Cerebellar nuclear complex (tissue), 1 donor: Measurements from ENCODE around the gene DLX3.

Experiments
- DNase-seq, 2 experiments: peaks; one replicate each; lab custom pipeline; 2025; lab: John Stamatoyannopoulos, UW

Gene DLX3

GRCh38 chr17:49992191-49992932 lies 2.7 kb downstream of the DLX3 start:
- no peak for DNase-seq

DNA sequence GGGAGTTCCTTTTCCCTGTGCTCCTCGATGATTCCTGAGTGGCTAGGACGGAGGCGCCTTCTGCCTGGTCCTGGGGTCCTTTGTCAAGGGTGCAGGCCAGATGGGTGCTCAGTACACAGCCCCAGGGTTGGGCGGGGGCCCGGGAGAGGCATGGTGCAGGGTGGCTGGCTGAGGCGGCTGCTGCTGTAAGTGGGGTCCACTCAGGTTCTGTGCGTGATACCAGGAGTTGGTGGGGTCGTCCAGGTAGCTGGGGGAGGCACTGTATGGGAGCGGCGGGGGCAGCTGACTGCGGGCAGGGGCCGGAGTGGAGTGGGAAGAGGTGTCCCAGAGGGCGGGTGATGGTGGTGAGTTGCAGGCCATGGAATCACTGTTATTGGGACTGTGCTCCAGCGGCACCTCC lies 3.6 kb downstream of the DLX3 start:
- no peak for DNase-seq

DNA sequence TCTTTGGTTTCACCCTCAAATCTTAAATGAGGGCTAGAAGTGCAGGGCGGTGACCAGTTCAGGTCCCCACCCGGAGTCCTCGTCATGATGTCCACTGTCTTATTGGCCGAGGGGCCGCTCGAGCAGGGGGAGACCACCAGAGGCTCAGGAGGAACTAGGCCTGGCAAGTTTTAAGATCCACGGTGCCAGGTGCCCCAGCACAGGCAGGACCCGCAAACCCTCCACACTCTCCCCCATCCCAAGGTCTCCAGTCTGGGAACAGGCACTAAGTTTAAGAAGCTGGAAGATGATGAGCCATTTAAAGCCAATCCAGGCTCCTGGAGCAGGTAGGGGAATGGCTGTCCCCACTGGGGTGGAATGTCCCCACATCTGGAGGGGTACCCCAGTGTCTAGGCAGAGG lies 4.1 kb downstream of the DLX3 start:
- no peak for DNase-seq

DNA sequence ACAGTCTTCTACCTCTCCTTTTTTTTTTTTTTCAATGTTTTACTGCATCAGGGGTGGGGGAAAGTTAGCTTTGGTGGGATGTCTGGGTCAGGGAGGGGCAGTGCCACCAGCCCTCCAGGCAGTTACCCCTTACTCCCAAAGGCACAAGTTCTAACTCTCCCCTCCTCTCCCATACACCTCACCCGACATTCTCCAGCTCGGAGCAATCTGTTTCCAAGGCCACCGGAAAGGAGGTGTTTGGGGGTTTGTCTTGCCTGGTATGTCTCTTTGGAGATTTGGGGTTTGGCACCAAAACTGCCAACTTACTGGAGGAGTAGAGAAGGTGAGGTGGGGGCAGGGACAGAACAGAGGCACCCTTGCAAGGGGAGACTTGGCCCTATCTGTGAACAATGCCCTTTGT lies 4.7 kb downstream of the DLX3 start:
- DNase-seq, result no peak

- no peak for DNase-seq
Measured at GRCh38 chr17:49989518-49989880, 5.5 kb downstream of the DLX3 start.

- DNase-seq, result no peak
Measured at GRCh38 chr17:49987681-49988441, 7.2 kb downstream of the DLX3 start.

DNA sequence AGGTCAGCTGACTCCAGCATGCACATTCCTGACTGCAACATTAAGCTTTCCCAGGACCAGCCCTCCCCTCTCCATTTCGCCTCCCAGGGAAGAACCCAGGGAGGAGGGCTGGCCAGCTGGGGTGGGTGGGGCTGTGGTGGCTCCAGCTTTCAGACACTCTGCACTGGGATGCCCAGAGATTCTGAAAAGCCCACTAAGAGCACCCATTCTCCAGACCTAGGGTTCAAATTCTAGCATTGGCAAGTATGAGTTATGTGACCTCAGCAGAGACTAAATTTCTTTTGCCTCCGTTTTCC lies 7.8 kb downstream of the DLX3 start:
- DNase-seq, result no peak

DNA sequence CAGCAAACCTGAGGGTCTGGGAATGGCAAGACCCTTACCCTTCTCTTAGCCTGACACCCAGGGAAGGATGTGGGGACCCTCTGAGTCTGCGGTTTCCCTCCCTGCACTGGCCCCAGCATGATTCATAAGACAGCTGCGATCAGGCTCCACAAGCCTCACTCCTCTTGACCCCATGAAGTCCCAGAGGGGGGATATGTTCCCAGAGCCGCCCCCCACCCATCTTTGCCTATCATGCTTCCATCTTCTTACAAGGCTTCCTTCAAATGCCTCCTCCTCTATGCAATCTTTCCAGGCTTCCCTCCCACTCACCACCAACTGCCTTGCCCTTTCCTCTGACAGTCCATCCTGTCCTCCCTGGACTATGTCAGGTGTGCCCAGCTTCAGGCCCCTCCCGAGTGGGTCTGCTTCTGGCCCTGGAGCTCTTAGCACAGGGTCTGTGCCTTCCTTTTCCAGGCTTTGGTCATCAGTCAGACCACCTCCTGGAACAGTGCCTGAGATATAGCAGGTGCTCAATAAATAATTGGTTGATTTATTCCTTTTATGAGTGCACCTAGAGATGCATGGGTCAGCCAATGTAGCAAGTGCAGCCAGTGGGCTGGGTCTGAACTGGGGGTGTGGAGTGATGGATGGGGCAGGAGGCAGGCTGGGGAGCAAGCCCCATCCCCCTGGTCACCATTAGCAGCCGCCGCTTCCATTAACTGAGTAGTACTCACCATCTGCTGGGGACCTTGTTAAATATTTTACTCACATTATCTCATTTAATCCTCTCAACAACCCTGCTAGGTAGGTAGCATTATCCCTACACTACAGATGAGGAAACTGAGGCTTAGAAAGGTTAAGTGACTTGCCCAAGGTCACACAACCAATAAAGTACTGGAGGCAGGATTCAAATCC lies 8.4 kb downstream of the DLX3 start:
- no peak for DNase-seq

- DNase-seq, result no peak
Measured at GRCh38 chr17:49985310-49985990, 9.6 kb downstream of the DLX3 start.

DNA sequence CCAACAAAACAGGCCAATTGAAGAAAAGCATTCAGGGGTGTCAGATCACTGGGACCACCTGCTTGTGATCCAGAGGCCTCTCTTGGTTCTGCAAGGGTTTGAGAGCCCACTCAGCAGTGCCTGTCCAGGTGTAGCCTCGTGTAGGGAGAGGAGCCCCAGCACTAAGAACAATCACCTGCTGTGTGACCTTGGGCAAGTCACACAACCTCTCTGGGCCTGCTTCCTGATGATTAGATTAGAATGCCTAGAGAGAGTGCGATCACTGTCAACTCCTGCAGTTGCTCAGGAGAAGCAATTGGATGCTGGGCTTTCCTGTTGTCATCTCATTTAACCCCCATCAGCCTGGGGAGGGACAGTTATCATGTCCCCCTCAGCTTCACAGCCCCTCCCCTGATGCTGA lies 10.2 kb downstream of the DLX3 start:
- no peak for DNase-seq

DNA sequence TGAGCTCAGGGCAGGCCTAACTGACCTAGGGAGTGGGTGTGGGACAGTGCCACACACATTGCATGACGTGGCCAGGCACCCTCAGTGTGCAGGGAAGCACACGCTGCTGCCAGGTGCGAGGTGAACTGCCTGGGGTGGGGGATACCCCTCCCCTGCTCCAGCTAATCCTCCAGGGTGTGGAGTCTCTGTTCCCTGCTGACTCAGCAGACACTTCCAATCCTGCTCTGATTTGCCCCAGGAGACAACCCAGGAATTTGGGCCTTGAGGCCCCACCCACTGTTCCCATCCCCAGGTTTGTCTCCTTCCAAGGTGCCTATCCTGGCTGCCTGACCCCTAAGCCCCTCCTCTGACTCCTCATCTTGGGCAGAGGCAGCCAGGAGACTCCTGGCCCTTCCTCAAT lies 10.7 kb downstream of the DLX3 start:
- DNase-seq, result no peak

DNA sequence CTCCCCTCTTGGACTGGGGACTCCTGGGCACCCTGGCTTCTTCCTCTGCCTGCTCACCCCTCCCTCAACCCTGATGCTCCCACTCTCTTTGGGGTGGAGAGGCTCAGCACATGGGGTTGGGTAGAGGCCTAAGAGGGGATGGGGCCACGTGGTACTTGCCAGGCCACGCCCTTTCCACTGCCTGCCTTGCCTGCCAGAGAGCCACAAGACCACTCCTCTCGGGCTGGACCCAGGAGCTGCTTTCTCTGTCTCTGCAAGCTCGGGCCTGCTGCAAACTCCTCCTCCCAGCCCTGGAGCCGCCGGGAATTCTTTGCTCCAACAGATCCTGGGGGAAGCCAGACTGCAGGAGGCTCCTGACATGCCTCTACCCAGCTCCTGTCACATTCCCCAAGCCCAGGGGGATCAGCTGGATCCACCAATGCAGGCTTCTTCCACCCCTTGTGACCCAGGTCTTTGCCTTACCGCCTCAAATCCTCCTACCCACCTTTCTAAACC lies 14.3 kb downstream of the DLX3 start:
- no peak for DNase-seq

- no peak for DNase-seq
Measured at GRCh38 chr17:49979748-49980479, 15.1 kb downstream of the DLX3 start.

- DNase-seq, result no peak
Measured at GRCh38 chr17:49978501-49978900, 16.5 kb downstream of the DLX3 start.

GRCh38 chr17:49977463-49978389 lies 17.3 kb downstream of the DLX3 start:
- DNase-seq, result no peak

GRCh38 chr17:49976828-49977202 lies 18.2 kb downstream of the DLX3 start:
- DNase-seq, result no peak

- no peak for DNase-seq
Measured at GRCh38 chr17:49976163-49976827, 18.7 kb downstream of the DLX3 start.

DNA sequence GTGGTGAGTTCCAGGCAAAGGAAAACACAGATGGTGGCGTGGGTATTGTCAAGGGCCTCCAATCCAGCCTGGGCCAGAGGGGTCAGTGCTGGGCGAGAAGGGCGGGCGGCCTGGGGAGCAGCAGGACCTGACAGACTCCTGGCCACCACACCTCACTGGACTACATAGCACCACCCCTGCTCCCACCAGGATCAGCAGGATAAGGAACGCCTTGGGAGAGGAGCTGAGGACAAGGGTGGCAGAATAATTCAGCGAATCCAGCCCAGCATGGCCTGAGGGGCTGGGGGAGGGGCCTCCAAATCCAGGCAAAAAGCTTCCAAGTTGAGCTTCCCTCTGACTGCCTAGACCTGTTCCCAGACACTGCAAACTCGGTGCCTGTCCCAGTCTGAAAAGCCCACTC lies 19.5 kb downstream of the DLX3 start:
- no peak for DNase-seq

- DNase-seq, result no peak
Measured at GRCh38 chr17:49973271-49973615, 21.8 kb downstream of the DLX3 start.
